Loucy (cell line): ENCODE data around the gene VEPH1.

ENCODE experiments used
- H2AFZ ChIP-seq: fragments of 200-600 bp; sonication (generic); 2 replicates; pipeline ENCODE4 v1.6.0; 2016; ENCODE audit warnings: antibody characterized with exemption, mild to moderate bottlenecking, low read length, moderate library complexity
- H3F3A ChIP-seq: fragments of 200-600 bp; 2 replicates; pipeline ENCODE4 v1.6.0; 2016; ENCODE audit warnings: antibody characterized with exemption, low read depth, mild to moderate bottlenecking
- H3K27me3 ChIP-seq: fragments of 200-600 bp; sonication (generic); 2 replicates; pipeline ENCODE4 v1.6.1; 2014; ENCODE audit warnings: low read length, mild to moderate bottlenecking; ENCODE audit not compliant: insufficient read depth, poor library complexity, severe bottlenecking
- H3K36me3 ChIP-seq: fragments of 200-600 bp; sonication (generic); 2 replicates; pipeline ENCODE4 v1.6.1; 2016; ENCODE audit warnings: low read length; ENCODE audit not compliant: insufficient read depth
- H3K4me1 ChIP-seq: fragments of 200-600 bp; sonication (generic); 2 replicates; pipeline ENCODE4 v1.5.1; 2014; ENCODE audit warnings: low read length, mild to moderate bottlenecking; ENCODE audit not compliant: insufficient read depth, poor library complexity, severe bottlenecking
- H3K4me2 ChIP-seq: fragments of 200-600 bp; sonication (generic); 2 replicates; pipeline ENCODE4 v1.6.0; 2014; ENCODE audit warnings: antibody characterized with exemption, low read length, low read depth, mild to moderate bottlenecking; ENCODE audit not compliant: poor library complexity, severe bottlenecking
- H3K4me3 ChIP-seq: fragments of 200-600 bp; sonication (generic); 2 replicates; pipeline ENCODE4 v1.5.1; 2014; ENCODE audit warnings: low read length, mild to moderate bottlenecking, mixed read lengths; ENCODE audit not compliant: poor library complexity, severe bottlenecking
- H3K79me2 ChIP-seq: fragments of 200-600 bp; sonication (generic); 2 replicates; pipeline ENCODE4 v1.6.1; 2014; ENCODE audit warnings: low read length; ENCODE audit not compliant: insufficient read depth
- H3K9ac ChIP-seq: fragments of 200-600 bp; sonication (generic); 2 replicates; pipeline ENCODE4 v1.6.0; 2014; ENCODE audit warnings: mild to moderate bottlenecking, low read depth, low read length, moderate library complexity; ENCODE audit not compliant: poor library complexity, severe bottlenecking
- H3K9me2 ChIP-seq: fragments of 200-600 bp; sonication (generic); replicated peaks from 2 replicates; pipeline ENCODE4 v1.6.1; 2016; ENCODE audit warnings: low read depth, low read length, mixed read lengths
- H3K9me3 ChIP-seq: fragments of 200-600 bp; sonication (generic); 2 replicates; pipeline ENCODE4 v1.6.1; 2014; ENCODE audit warnings: mild to moderate bottlenecking, antibody characterized with exemption, low read length, low read depth; ENCODE audit not compliant: insufficient read depth
- H4K20me1 ChIP-seq: fragments of 200-600 bp; sonication (generic); 2 replicates; pipeline ENCODE4 v1.6.0; 2014; ENCODE audit warnings: antibody characterized with exemption, low read length, mild to moderate bottlenecking; ENCODE audit not compliant: insufficient read depth, poor library complexity, severe bottlenecking
- CTCF ChIP-seq: fragments of 200-600 bp; sonication (generic); conservative IDR thresholded peaks from 2 replicates; pipeline ENCODE4 v1.5.1; 2014; ENCODE audit warnings: mild to moderate bottlenecking, antibody characterized with exemption, low read length
- EZH2phosphoT487 ChIP-seq: fragments of 200-600 bp; IDR thresholded peaks from 2 replicates; pipeline ENCODE4 v1.6.1; 2018; ENCODE audit warnings: antibody characterized with exemption, mild to moderate bottlenecking, moderate library complexity, borderline replicate concordance

Gene VEPH1

GRCh38 chr3:157290766-157291165 lies 212.4 kb downstream of the VEPH1 start:
- H3K4me1 ChIP-seq = peaks cover 9% of the 10 kb centered on the region
- H3F3A ChIP-seq = no peaks in the 10 kb centered on the region
- H3K27me3 ChIP-seq = no peaks in the 10 kb centered on the region
- no peaks in the 10 kb centered on the region for H3K9me2 ChIP-seq
- H3K79me2 ChIP-seq = no peaks in the 10 kb centered on the region
- no peaks in the 10 kb centered on the region for H3K9me3 ChIP-seq
- no peaks in the 10 kb centered on the region for H4K20me1 ChIP-seq
- no peaks in the 10 kb centered on the region for H3K36me3 ChIP-seq
- TF ChIP-seq CTCF (no peak), EZH2phosphoT487 (no peak)
- H3K9ac ChIP-seq = no peak overlapping the region
- H3K4me3 ChIP-seq = no peak overlapping the region
- H2AFZ ChIP-seq = no peak overlapping the region
- H3K4me2 ChIP-seq = no peak overlapping the region

- no peaks in the 10 kb centered on the region for H4K20me1 ChIP-seq
- no peaks in the 10 kb centered on the region for H3K9me3 ChIP-seq
- H2AFZ ChIP-seq = peak overlapping the region; percentile 11; the same call in 1 of the 2 replicates
- no peaks in the 10 kb centered on the region for H3K79me2 ChIP-seq
- H3K9ac ChIP-seq = no peak overlapping the region
- H3K27me3 ChIP-seq = no peaks in the 10 kb centered on the region
- peaks cover 36% of the 10 kb centered on the region for H3K4me1 ChIP-seq
- no peaks in the 10 kb centered on the region for H3F3A ChIP-seq
- TF ChIP-seq CTCF = no peak
- TF ChIP-seq EZH2phosphoT487 = no peak
- H3K4me2 ChIP-seq = peak overlapping the region; percentile 36
- no peaks in the 10 kb centered on the region for H3K36me3 ChIP-seq
- H3K9me2 ChIP-seq = no peaks in the 10 kb centered on the region
- no peak overlapping the region for H3K4me3 ChIP-seq
These were observed 217.2 kb downstream of the VEPH1 start for GRCh38 chr3:157285966-157286365.

- TF ChIP-seq CTCF = no peak
- TF ChIP-seq EZH2phosphoT487 = no peak
- H3K4me1 ChIP-seq = peaks cover 36% of the 10 kb centered on the region
- H3K9me2 ChIP-seq = no peaks in the 10 kb centered on the region
- H2AFZ ChIP-seq = no peak overlapping the region
- H3K9ac ChIP-seq = no peak overlapping the region
- no peaks in the 10 kb centered on the region for H3F3A ChIP-seq
- H3K9me3 ChIP-seq = no peaks in the 10 kb centered on the region
- no peaks in the 10 kb centered on the region for H3K27me3 ChIP-seq
- H4K20me1 ChIP-seq = no peaks in the 10 kb centered on the region
- no peak overlapping the region for H3K4me2 ChIP-seq
- H3K36me3 ChIP-seq = no peaks in the 10 kb centered on the region
- H3K79me2 ChIP-seq = no peaks in the 10 kb centered on the region
- H3K4me3 ChIP-seq = no peak overlapping the region
These were observed 218.1 kb downstream of the VEPH1 start for GRCh38 chr3:157285141-157285540.
